HTR-8/SVneo (cell line): ENCODE measurements around the gene LTBP2.
"Not testable (repeated sequence)": the region's sequence is repeated elsewhere in the genome, so short reads cannot be mapped to it uniquely, and the experiment has no call there.

Experiments
- DNase-seq: peaks from one replicate; pipeline ENCODE4 v3.0.0; 2011; ENCODE audit warnings: low spot score, mixed read lengths; ENCODE audit not compliant: insufficient read length
- FAIRE-seq: peaks from 2 replicates; lab custom pipeline; 2011; peaks lifted over from hg19 to GRCh38; lab: Jason Lieb, UNC

Gene LTBP2

GRCh38 chr14:74538411-74539391 is 73.3 kb downstream of the LTBP2 start:
- FAIRE-seq: peak; percentile 81
- DNase-seq: no peak

- not testable (repeated sequence) for FAIRE-seq, DNase-seq
Measured at GRCh38 chr14:74536336-74536735, 75.7 kb downstream of the LTBP2 start.

GRCh38 chr14:74535756-74536325 is 76.2 kb downstream of the LTBP2 start:
- FAIRE-seq (peak; percentile 52), DNase-seq (no peak)

GRCh38 chr14:74533576-74533975 is 78.5 kb downstream of the LTBP2 start:
- FAIRE-seq: peak; percentile 90
- no peak for DNase-seq

GRCh38 chr14:74532246-74532645 is 79.8 kb downstream of the LTBP2 start:
- FAIRE-seq (no peak), DNase-seq (no peak)

- FAIRE-seq: peak; percentile 90
- peak; percentile 60 for DNase-seq
Measured at GRCh38 chr14:74531467-74531866, 80.6 kb downstream of the LTBP2 start.

GRCh38 chr14:74531006-74531405 is 81.0 kb downstream of the LTBP2 start:
- FAIRE-seq: no peak
- no peak for DNase-seq

GRCh38 chr14:74528886-74529285 is 83.2 kb downstream of the LTBP2 start:
- peak; percentile 84 for FAIRE-seq
- DNase-seq: no peak

- DNase-seq (no peak), FAIRE-seq (no peak)
Measured at GRCh38 chr14:74528406-74528805, 83.6 kb downstream of the LTBP2 start.

GRCh38 chr14:74527736-74528280 is 84.2 kb downstream of the LTBP2 start:
- FAIRE-seq (peak; percentile 83), DNase-seq (no peak)

- FAIRE-seq: peak; percentile 57
- no peak for DNase-seq
Measured at GRCh38 chr14:74526854-74527585, 85.0 kb downstream of the LTBP2 start.

- FAIRE-seq: peak; percentile 13
- no peak for DNase-seq
Measured at GRCh38 chr14:74525361-74525851, 86.6 kb downstream of the LTBP2 start.

- FAIRE-seq (peak; percentile 54), DNase-seq (no peak)
Measured at GRCh38 chr14:74524812-74525135, 87.3 kb downstream of the LTBP2 start.

- DNase-seq (no peak), FAIRE-seq (peak; percentile 69)
Measured at GRCh38 chr14:74524076-74524811, 87.8 kb downstream of the LTBP2 start.

- DNase-seq (no peak), FAIRE-seq (peak; percentile 57)
Measured at GRCh38 chr14:74522740-74523139, 89.3 kb downstream of the LTBP2 start.

GRCh38 chr14:74521756-74522155 is 90.3 kb downstream of the LTBP2 start:
- FAIRE-seq (no peak), DNase-seq (no peak)

- FAIRE-seq: no peak
Measured at GRCh38 chr14:74519316-74520074, 92.5 kb downstream of the LTBP2 start.

GRCh38 chr14:74518221-74518620 is 93.8 kb downstream of the LTBP2 start:
- DNase-seq: no peak

More at GRCh38 chr14:74519316-74520074, 92.5 kb downstream of the LTBP2 start:
- no peak for DNase-seq

GRCh38 chr14:74517731-74518130 is 94.3 kb downstream of the LTBP2 start:
- FAIRE-seq (peak; percentile 31), DNase-seq (no peak)

More at GRCh38 chr14:74518221-74518620, 93.8 kb downstream of the LTBP2 start:
- FAIRE-seq: peak; percentile 67
